Measurements from ENCODE around the gene PDS5A. TPM values are rescaled to one million over a fixed set of nuclear protein-coding genes. Genes with fewer than 3 reads are reported as not detected.
"Not testable (repeated sequence)": the region's sequence is repeated elsewhere in the genome, so short reads cannot be mapped to it uniquely, and the experiment has no call there.

Gene PDS5A
- total RNA-seq, 4 donors from 2014 or later = 61.0 to 78.1 (median 61.5) TPM

- Histone ChIP-seq H3K36me3 (peaks cover 0 to 57% (median 4%) of the 10 kb centered on the region in 3 donors), H3K4me1 (no peaks in the 10 kb centered on the region), H3K27me3 (no peaks in the 10 kb centered on the region), H3K27ac (no peak overlapping the region), H3K4me3 (no peak overlapping the region), H3K9me3 (no peaks in the 10 kb centered on the region)
- no peak for DNase-seq (ENCODE audit: low spot score in 2 of 2)
- no peak for TF ChIP-seq EP300 (IDR thresholded peaks at IDR 0.05)
- no peak for TF ChIP-seq CTCF (IDR thresholded peaks at IDR 0.05)
- no peak for TF ChIP-seq POLR2A (IDR thresholded peaks at IDR 0.05)
- WGBS, 2 donors = 83 to 84% methylated on average over 1 of the region's 1 CpG
These were observed 131.0 kb downstream of the PDS5A start for GRCh38 chr4:39846705-39847104.

- no peak overlapping the region for H3K27ac ChIP-seq
- no peaks in the 10 kb centered on the region for H3K27me3 ChIP-seq
- peaks cover 5 to 63% (median 6%) of the 10 kb centered on the region in 3 donors for H3K36me3 ChIP-seq
- no peaks in the 10 kb centered on the region for H3K9me3 ChIP-seq
- DNase-seq (ENCODE audit: low spot score in 2 of 2) = no peak
- no peak overlapping the region for H3K4me3 ChIP-seq
- no peak for TF ChIP-seq POLR2A (IDR thresholded peaks at IDR 0.05)
- TF ChIP-seq EP300 (IDR thresholded peaks at IDR 0.05) = no peak
- TF ChIP-seq CTCF (IDR thresholded peaks at IDR 0.05) = no peak
- WGBS, 2 donors = 89 to 91% methylated on average over 12 of the region's 12 CpGs
- H3K4me1 ChIP-seq = no peaks in the 10 kb centered on the region
These were observed 131.6 kb downstream of the PDS5A start for GRCh38 chr4:39846120-39846519.

- Histone ChIP-seq H3K4me1 (no peaks in the 10 kb centered on the region), H3K4me3 (no peak overlapping the region), H3K27ac (no peak overlapping the region), H3K9me3 (no peaks in the 10 kb centered on the region), H3K36me3 (peaks cover 9 to 85% (median 34%) of the 10 kb centered on the region in 3 donors), H3K27me3 (no peaks in the 10 kb centered on the region)
- 94 to 95% methylated on average over 3 of the region's 3 CpGs for WGBS, 2 donors
- TF ChIP-seq POLR2A (IDR thresholded peaks at IDR 0.05) (no peak), EP300 (IDR thresholded peaks at IDR 0.05) (no peak), CTCF (IDR thresholded peaks at IDR 0.05) (no peak)
- no peak for DNase-seq (ENCODE audit: low spot score in 2 of 2)
These were observed 135.8 kb downstream of the PDS5A start for GRCh38 chr4:39841894-39842293.

GRCh38 chr4:39840516-39840915, 137.2 kb downstream of the PDS5A start:
- H3K27me3 ChIP-seq; DNase-seq (ENCODE audit: low spot score in 2 of 2); H3K27ac ChIP-seq; H3K4me3 ChIP-seq; H3K4me1 ChIP-seq; H3K9me3 ChIP-seq: not testable (repeated sequence)
- peaks cover 9 to 90% (median 41%) of the 10 kb centered on the region in 3 donors for H3K36me3 ChIP-seq
- 96 to 97% methylated on average over 13 to 14 of the region's 14 CpGs for WGBS, 2 donors

- TF ChIP-seq POLR2A (IDR thresholded peaks at IDR 0.05) (no peak), CTCF (IDR thresholded peaks at IDR 0.05) (no peak), EP300 (IDR thresholded peaks at IDR 0.05) (no peak)
- H3K4me3 ChIP-seq = no peak overlapping the region
- no peaks in the 10 kb centered on the region for H3K4me1 ChIP-seq
- peaks cover 9 to 93% (median 41%) of the 10 kb centered on the region in 3 donors for H3K36me3 ChIP-seq
- WGBS, 2 donors = 95% methylated on average over 9 of the region's 9 CpGs
- no peak for DNase-seq (ENCODE audit: low spot score in 2 of 2)
- no peak overlapping the region for H3K27ac ChIP-seq
- no peaks in the 10 kb centered on the region for H3K9me3 ChIP-seq
- no peaks in the 10 kb centered on the region for H3K27me3 ChIP-seq
These were observed 137.7 kb downstream of the PDS5A start for GRCh38 chr4:39840027-39840426.

- H3K27ac ChIP-seq; H3K9me3 ChIP-seq; H3K27me3 ChIP-seq; H3K4me3 ChIP-seq; DNase-seq (ENCODE audit: low spot score in 2 of 2); H3K4me1 ChIP-seq: not testable (repeated sequence)
- H3K36me3 ChIP-seq = peaks cover 9 to 92% (median 41%) of the 10 kb centered on the region in 3 donors
- 97 to 98% methylated on average over 11 of the region's 11 CpGs for WGBS, 2 donors
These were observed 139.3 kb downstream of the PDS5A start for GRCh38 chr4:39838431-39838830.

All from tibial nerve (tissue), 4 donors.